GM23338 (cell line): Measurements from ENCODE around the gene MUC5B. TPM values are rescaled to one million over a fixed set of nuclear protein-coding genes. Genes with fewer than 3 reads are reported as not detected.

Source experiments
- ATAC-seq: fragments of 200-7000 bp; cut with Tn5 transposase; 3 replicates; pipeline ENCODE4 v1.9.1; 2020
- DNase-seq: peaks from one replicate; pipeline ENCODE4 v3.0.0-alpha.2; 2015; ENCODE audit warnings: low spot score
- H2AFZ ChIP-seq: fragments of 200-600 bp; sonication (generic); 2 replicates; pipeline ENCODE4 v1.8.0; 2016; ENCODE audit warnings: antibody characterized with exemption, mild to moderate bottlenecking, moderate library complexity
- H3F3A ChIP-seq: fragments of 200-600 bp; sonication (generic); replicated peaks from 2 replicates; pipeline ENCODE4 v1.8.0; 2017; ENCODE audit warnings: antibody characterized with exemption, mixed run types, low read depth
- H3K27ac ChIP-seq: fragments of 200-600 bp; sonication (generic); 2 replicates; pipeline ENCODE4 v1.6.1; 2016; ENCODE audit warnings: low read depth
- H3K27me3 ChIP-seq: fragments of 200-600 bp; sonication (generic); 2 replicates; pipeline ENCODE4 v1.8.0; 2016; ENCODE audit warnings: mild to moderate bottlenecking, mixed run types, moderate library complexity; ENCODE audit not compliant: insufficient read depth
- H3K36me3 ChIP-seq: fragments of 200-600 bp; sonication (generic); 2 replicates; pipeline ENCODE4 v1.8.0; 2016; ENCODE audit warnings: mild to moderate bottlenecking; ENCODE audit not compliant: insufficient read depth
- H3K4me1 ChIP-seq: fragments of 200-600 bp; sonication (generic); 2 replicates; pipeline ENCODE4 v1.8.0; 2016; ENCODE audit warnings: mild to moderate bottlenecking, moderate library complexity; ENCODE audit not compliant: insufficient read depth
- H3K4me2 ChIP-seq: fragments of 200-600 bp; sonication (generic); 2 replicates; pipeline ENCODE4 v1.7.1; 2017; ENCODE audit warnings: mixed run types
- H3K4me3 ChIP-seq: fragments of 200-600 bp; sonication (generic); 2 replicates; pipeline ENCODE4 v1.6.1; 2016; ENCODE audit warnings: mixed run types
- H3K79me2 ChIP-seq: fragments of 200-600 bp; sonication (generic); replicated peaks from 2 replicates; pipeline ENCODE4 v1.8.0; 2017; ENCODE audit warnings: mild to moderate bottlenecking; ENCODE audit not compliant: insufficient read depth
- H3K9me2 ChIP-seq: fragments of 200-600 bp; sonication (generic); 2 replicates; pipeline ENCODE4 v1.8.0; 2017; ENCODE audit not compliant: insufficient read depth
- H4K20me1 ChIP-seq: fragments of 200-600 bp; sonication (generic); replicated peaks from 2 replicates; pipeline ENCODE4 v1.8.0; 2017; ENCODE audit warnings: mild to moderate bottlenecking; ENCODE audit not compliant: insufficient read depth
- H3K27ac Mint-ChIP-seq: 2 replicates; pipeline ENCODE4 v1.8.0; 2020; ENCODE audit warnings: inconsistent platforms, mild to moderate bottlenecking, moderate library complexity, mixed read lengths
- H3K27me3 Mint-ChIP-seq: 3 replicates; pipeline ENCODE4 v1.8.0; 2022; ENCODE audit warnings: low read depth, mild to moderate bottlenecking, moderate library complexity, mixed read lengths, inconsistent platforms; ENCODE audit not compliant: insufficient read depth, poor library complexity
- H3K36me3 Mint-ChIP-seq: 3 replicates; pipeline ENCODE4 v1.8.0; 2021; ENCODE audit warnings: low read depth, mild to moderate bottlenecking, inconsistent platforms, moderate library complexity, mixed read lengths
- H3K4me1 Mint-ChIP-seq: 3 replicates; pipeline ENCODE4 v1.8.0; 2020; ENCODE audit warnings: mild to moderate bottlenecking, inconsistent platforms, mixed read lengths
- H3K4me3 Mint-ChIP-seq: 3 replicates; pipeline ENCODE4 v1.8.0; 2021; ENCODE audit warnings: moderate library complexity, mild to moderate bottlenecking, inconsistent platforms, mixed read lengths
- H3K9me3 Mint-ChIP-seq: 3 replicates; pipeline ENCODE4 v1.8.0; 2020; ENCODE audit warnings: moderate library complexity, mild to moderate bottlenecking, inconsistent platforms, mixed read lengths
- CREB1 ChIP-seq: fragments of 250-450 bp; sonication (Bioruptor Pico); IDR thresholded peaks from 2 replicates; pipeline ENCODE4 v1.5.0; 2020; ENCODE audit warnings: low read depth, mild to moderate bottlenecking, moderate library complexity
- EZH2phosphoT487 ChIP-seq: fragments of 200-600 bp; sonication (generic); IDR thresholded peaks from one replicate; pipeline ENCODE4 v1.8.1; 2018; ENCODE audit warnings: antibody characterized with exemption; ENCODE audit not compliant: unreplicated experiment
- NANOG ChIP-seq: IDR thresholded peaks from 2 replicates; pipeline ENCODE4 v1.6.1; 2016; ENCODE audit warnings: antibody characterized with exemption, borderline replicate concordance
- STAT1 ChIP-seq: IDR thresholded peaks from one replicate; pipeline ENCODE4 v1.6.1; 2016; ENCODE audit warnings: antibody characterized with exemption; ENCODE audit not compliant: unreplicated experiment
- ZNF114 ChIP-seq: fragments of 250-450 bp; sonication (Bioruptor Pico); IDR thresholded peaks from 2 replicates; pipeline ENCODE4 v1.5.0; 2020; ENCODE audit warnings: mild to moderate bottlenecking, moderate library complexity
- ZNF331 ChIP-seq: fragments of 250-450 bp; sonication (Bioruptor Pico); IDR thresholded peaks from 2 replicates; pipeline ENCODE4 v1.5.0; 2020; ENCODE audit warnings: low read depth, mild to moderate bottlenecking, moderate library complexity
- polyA plus RNA-seq: library from polyadenylated mRNA; unstranded; fragments of >200 nt; fragmentation: Nextera tagmentation; extraction: Ambion mirVana; gene quantifications from 2 replicates; pipeline ENCODE4 v1.2.1, GENCODE V29; 2016
- total RNA-seq: library from RNA; depleted of rRNA; stranded (reverse); fragments of >200 nt; shearing (Covaris generic); gene quantifications from 2 replicates; pipeline ENCODE4 v1.2.3, GENCODE V29; 2014
- TF ChIP-seq, protein P1 (sequence below): IDR thresholded peaks from one replicate; pipeline ENCODE4 v1.6.1; 2018; ENCODE audit warnings: antibody characterized with exemption; ENCODE audit not compliant: unreplicated experiment
- TF ChIP-seq, protein P2 (sequence below): fragments of 250-450 bp; sonication (Bioruptor Pico); IDR thresholded peaks from 2 replicates; pipeline ENCODE4 v1.5.0; 2020; ENCODE audit warnings: mild to moderate bottlenecking, moderate library complexity
- TF ChIP-seq, protein P3 (sequence below), 2 experiments: fragments of 200-600 bp in 1 of 2; sonication (generic) in 1 of 2; conservative IDR thresholded peaks; 2 replicates each; pipeline versions ENCODE4 v1.5.1 to v1.6.1; 2016 to 2017; ENCODE audit warnings: antibody characterized with exemption in 2 of 2, low read depth in 2 of 2, mild to moderate bottlenecking in 2 of 2, moderate library complexity in 1 of 2
- TF ChIP-seq, protein P4 (sequence below): IDR thresholded peaks from 2 replicates; pipeline ENCODE4 v1.6.1; 2016; ENCODE audit warnings: antibody characterized with exemption

MUC5B gene
- total and polyA plus RNA-seq, 2 experiments from 2014 or later = 0.18 to 0.90 TPM

DNA sequence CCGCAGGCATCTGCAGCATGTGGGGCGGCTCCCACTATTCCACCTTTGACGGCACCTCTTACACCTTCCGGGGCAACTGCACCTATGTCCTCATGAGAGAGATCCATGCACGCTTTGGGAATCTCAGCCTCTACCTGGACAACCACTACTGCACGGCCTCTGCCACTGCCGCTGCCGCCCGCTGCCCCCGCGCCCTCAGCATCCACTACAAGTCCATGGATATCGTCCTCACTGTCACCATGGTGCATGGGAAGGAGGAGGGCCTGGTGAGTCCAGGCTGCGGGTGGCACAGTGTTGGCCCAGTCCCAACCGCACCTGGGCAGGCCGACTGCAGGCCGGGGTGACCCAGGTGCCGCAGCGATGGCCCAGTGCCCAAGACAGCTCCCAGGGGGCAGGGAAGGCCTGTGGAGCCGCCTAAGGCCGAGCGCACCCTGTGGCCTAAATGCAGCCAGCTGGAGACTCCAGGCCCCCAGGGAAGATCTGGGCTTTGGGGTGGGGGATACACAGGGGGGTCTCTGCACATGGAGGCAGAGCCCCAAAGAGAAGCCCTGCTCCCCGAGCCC lies 31.3 kb downstream of the MUC5B start:
- Mint-ChIP-seq H3K36me3 (peaks cover 24% of the 10 kb centered on the region), H3K27me3 (peaks cover 12% of the 10 kb centered on the region), H3K4me1 (no peaks in the 10 kb centered on the region), H3K27ac (no peak overlapping the region), H3K9me3 (peaks cover 38% of the 10 kb centered on the region), H3K4me3 (no peak overlapping the region)
- DNase-seq (no peak), ATAC-seq (no peak)
- TF ChIP-seq, protein P1, sequence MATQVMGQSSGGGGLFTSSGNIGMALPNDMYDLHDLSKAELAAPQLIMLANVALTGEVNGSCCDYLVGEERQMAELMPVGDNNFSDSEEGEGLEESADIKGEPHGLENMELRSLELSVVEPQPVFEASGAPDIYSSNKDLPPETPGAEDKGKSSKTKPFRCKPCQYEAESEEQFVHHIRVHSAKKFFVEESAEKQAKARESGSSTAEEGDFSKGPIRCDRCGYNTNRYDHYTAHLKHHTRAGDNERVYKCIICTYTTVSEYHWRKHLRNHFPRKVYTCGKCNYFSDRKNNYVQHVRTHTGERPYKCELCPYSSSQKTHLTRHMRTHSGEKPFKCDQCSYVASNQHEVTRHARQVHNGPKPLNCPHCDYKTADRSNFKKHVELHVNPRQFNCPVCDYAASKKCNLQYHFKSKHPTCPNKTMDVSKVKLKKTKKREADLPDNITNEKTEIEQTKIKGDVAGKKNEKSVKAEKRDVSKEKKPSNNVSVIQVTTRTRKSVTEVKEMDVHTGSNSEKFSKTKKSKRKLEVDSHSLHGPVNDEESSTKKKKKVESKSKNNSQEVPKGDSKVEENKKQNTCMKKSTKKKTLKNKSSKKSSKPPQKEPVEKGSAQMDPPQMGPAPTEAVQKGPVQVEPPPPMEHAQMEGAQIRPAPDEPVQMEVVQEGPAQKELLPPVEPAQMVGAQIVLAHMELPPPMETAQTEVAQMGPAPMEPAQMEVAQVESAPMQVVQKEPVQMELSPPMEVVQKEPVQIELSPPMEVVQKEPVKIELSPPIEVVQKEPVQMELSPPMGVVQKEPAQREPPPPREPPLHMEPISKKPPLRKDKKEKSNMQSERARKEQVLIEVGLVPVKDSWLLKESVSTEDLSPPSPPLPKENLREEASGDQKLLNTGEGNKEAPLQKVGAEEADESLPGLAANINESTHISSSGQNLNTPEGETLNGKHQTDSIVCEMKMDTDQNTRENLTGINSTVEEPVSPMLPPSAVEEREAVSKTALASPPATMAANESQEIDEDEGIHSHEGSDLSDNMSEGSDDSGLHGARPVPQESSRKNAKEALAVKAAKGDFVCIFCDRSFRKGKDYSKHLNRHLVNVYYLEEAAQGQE = no peak
- TF ChIP-seq NANOG (no peak), ZNF114 (CRISPR knock-in tag) (no peak), STAT1 (no peak), ZNF331 (CRISPR knock-in tag) (no peak), EZH2phosphoT487 (no peak), CREB1 (CRISPR knock-in tag) (no peak)
- TF ChIP-seq, protein P2, sequence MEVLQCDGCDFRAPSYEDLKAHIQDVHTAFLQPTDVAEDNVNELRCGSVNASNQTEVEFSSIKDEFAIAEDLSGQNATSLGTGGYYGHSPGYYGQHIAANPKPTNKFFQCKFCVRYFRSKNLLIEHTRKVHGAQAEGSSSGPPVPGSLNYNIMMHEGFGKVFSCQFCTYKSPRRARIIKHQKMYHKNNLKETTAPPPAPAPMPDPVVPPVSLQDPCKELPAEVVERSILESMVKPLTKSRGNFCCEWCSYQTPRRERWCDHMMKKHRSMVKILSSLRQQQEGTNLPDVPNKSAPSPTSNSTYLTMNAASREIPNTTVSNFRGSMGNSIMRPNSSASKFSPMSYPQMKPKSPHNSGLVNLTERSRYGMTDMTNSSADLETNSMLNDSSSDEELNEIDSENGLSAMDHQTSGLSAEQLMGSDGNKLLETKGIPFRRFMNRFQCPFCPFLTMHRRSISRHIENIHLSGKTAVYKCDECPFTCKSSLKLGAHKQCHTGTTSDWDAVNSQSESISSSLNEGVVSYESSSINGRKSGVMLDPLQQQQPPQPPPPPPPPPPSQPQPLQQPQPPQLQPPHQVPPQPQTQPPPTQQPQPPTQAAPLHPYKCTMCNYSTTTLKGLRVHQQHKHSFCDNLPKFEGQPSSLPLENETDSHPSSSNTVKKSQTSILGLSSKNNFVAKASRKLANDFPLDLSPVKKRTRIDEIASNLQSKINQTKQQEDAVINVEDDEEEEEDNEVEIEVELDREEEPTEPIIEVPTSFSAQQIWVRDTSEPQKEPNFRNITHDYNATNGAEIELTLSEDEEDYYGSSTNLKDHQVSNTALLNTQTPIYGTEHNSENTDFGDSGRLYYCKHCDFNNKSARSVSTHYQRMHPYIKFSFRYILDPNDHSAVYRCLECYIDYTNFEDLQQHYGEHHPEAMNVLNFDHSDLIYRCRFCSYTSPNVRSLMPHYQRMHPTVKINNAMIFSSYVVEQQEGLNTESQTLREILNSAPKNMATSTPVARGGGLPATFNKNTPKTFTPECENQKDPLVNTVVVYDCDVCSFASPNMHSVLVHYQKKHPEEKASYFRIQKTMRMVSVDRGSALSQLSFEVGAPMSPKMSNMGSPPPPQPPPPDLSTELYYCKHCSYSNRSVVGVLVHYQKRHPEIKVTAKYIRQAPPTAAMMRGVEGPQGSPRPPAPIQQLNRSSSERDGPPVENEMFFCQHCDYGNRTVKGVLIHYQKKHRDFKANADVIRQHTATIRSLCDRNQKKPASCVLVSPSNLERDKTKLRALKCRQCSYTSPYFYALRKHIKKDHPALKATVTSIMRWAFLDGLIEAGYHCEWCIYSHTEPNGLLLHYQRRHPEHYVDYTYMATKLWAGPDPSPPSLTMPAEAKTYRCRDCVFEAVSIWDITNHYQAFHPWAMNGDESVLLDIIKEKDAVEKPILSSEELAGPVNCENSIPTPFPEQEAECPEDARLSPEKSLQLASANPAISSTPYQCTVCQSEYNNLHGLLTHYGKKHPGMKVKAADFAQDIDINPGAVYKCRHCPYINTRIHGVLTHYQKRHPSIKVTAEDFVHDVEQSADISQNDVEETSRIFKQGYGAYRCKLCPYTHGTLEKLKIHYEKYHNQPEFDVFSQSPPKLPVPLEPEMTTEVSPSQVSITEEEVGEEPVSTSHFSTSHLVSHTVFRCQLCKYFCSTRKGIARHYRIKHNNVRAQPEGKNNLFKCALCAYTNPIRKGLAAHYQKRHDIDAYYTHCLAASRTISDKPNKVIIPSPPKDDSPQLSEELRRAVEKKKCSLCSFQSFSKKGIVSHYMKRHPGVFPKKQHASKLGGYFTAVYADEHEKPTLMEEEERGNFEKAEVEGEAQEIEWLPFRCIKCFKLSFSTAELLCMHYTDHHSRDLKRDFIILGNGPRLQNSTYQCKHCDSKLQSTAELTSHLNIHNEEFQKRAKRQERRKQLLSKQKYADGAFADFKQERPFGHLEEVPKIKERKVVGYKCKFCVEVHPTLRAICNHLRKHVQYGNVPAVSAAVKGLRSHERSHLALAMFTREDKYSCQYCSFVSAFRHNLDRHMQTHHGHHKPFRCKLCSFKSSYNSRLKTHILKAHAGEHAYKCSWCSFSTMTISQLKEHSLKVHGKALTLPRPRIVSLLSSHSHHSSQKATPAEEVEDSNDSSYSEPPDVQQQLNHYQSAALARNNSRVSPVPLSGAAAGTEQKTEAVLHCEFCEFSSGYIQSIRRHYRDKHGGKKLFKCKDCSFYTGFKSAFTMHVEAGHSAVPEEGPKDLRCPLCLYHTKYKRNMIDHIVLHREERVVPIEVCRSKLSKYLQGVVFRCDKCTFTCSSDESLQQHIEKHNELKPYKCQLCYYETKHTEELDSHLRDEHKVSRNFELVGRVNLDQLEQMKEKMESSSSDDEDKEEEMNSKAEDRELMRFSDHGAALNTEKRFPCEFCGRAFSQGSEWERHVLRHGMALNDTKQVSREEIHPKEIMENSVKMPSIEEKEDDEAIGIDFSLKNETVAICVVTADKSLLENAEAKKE (CRISPR knock-in tag) = no peak
- TF ChIP-seq, protein P3, sequence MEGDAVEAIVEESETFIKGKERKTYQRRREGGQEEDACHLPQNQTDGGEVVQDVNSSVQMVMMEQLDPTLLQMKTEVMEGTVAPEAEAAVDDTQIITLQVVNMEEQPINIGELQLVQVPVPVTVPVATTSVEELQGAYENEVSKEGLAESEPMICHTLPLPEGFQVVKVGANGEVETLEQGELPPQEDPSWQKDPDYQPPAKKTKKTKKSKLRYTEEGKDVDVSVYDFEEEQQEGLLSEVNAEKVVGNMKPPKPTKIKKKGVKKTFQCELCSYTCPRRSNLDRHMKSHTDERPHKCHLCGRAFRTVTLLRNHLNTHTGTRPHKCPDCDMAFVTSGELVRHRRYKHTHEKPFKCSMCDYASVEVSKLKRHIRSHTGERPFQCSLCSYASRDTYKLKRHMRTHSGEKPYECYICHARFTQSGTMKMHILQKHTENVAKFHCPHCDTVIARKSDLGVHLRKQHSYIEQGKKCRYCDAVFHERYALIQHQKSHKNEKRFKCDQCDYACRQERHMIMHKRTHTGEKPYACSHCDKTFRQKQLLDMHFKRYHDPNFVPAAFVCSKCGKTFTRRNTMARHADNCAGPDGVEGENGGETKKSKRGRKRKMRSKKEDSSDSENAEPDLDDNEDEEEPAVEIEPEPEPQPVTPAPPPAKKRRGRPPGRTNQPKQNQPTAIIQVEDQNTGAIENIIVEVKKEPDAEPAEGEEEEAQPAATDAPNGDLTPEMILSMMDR (conservative IDR thresholded peaks at IDR 0.05; ENCODE audit: low read depth in 2 of 2) = no peak
- TF ChIP-seq, protein P4, sequence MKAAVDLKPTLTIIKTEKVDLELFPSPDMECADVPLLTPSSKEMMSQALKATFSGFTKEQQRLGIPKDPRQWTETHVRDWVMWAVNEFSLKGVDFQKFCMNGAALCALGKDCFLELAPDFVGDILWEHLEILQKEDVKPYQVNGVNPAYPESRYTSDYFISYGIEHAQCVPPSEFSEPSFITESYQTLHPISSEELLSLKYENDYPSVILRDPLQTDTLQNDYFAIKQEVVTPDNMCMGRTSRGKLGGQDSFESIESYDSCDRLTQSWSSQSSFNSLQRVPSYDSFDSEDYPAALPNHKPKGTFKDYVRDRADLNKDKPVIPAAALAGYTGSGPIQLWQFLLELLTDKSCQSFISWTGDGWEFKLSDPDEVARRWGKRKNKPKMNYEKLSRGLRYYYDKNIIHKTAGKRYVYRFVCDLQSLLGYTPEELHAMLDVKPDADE = no peak
- Histone ChIP-seq H2AFZ (no peak overlapping the region), H4K20me1 (no peaks in the 10 kb centered on the region), H3F3A (no peaks in the 10 kb centered on the region), H3K9me2 (no peaks in the 10 kb centered on the region), H3K27me3 (no peaks in the 10 kb centered on the region), H3K4me1 (no peaks in the 10 kb centered on the region), H3K4me2 (no peak overlapping the region), H3K36me3 (no peaks in the 10 kb centered on the region), H3K4me3 (no peak overlapping the region), H3K79me2 (no peaks in the 10 kb centered on the region), H3K27ac (no peak overlapping the region)
